CD4-positive, alpha-beta T cell treated with Interleukin-10 for 1 hour (primary cell): ENCODE data around the gene AP4M1.
A peak's percentile ranks its signal among the peaks of the same experiment; 100 is the strongest.
"Not testable (repeated sequence)": the region's sequence is repeated elsewhere in the genome, so short reads cannot be mapped to it uniquely, and the experiment has no call there.

Experiments
- DNase-seq: peaks from one replicate; pipeline ENCODE4 v3.0.0-alpha.2; 2020

AP4M1 gene

DNA sequence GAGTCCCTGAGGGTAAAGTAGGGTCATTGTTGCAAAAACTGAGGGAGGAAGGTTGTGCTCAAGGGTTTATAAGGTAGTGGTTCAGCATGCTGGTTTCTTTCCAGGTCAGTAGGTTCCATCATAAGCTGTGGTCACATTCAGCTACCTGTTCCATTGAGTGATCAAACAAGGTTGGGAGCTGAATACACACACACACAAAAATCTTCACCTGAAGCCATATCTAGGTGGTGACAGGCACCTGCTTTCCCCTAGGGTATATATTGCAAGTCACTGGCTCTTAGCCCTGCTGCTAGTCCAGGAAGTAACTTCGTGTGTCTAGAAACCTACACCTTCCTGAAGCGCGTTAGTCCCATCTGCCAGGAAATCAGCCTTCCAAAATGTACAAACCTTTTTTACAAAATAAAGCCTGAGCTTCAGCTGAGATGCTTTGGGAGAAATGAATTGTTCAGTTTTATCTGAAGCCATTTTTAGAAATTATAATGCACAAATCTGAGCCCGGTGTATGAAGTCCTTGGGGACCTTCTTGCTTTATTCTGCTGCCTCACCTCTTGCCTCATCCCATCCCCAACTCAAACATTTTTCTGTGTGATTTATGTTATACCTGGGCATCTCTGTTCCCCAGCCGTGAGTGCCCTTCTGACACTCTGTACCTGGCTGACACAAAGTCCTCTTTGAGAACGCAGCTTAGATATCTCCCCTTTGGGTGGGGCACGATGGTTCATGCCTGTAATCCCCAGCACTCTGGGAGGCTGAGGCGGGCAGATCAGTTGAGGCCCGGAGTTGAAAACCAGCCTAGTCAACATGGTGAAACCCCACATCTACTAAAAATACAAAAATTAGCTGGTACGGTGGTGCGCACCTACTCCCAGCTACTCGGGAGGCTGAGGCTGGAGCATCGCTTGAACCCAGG is 36.7 kb downstream of the AP4M1 start:
- DNase-seq, result no peak

DNA sequence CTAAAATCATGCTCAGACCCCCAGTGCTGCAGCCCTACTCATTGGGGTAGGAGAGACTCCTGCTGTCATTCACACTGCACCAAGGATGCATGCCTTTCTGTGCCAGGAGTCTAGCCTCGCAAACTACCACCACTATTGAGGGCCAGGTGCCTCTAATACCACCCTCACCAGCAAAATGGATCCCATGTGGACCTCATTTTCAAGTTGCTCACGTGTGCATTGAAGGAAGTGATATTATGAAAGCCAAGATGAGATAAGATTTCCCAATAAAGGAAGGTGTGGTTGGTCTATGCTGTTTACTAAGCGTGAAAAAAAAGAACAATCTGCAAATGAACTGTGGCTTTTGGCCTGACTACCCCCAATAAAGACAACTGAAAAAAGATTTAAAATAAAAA is 40.1 kb downstream of the AP4M1 start:
- DNase-seq, result no peak

DNA sequence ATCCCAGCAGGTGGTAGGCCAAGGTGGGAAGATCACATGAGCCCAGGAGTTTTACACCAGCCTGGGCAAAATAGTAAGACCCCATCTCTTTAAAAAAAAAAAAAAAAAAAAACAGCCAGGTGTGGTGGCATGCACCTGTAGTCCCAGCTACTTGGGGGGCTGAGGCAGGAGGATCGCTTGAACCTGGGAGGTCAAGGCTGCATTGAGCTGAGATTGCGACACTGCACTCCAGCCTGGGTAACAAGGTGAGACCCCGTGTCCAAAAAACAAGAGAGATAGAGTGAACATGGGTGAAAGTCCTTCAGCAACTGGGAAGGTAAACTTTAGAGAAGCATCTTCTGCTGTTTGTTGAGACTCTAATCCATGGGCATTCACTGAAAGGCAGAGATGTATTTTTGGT is 41.0 kb downstream of the AP4M1 start:
- DNase-seq, result no peak

DNA sequence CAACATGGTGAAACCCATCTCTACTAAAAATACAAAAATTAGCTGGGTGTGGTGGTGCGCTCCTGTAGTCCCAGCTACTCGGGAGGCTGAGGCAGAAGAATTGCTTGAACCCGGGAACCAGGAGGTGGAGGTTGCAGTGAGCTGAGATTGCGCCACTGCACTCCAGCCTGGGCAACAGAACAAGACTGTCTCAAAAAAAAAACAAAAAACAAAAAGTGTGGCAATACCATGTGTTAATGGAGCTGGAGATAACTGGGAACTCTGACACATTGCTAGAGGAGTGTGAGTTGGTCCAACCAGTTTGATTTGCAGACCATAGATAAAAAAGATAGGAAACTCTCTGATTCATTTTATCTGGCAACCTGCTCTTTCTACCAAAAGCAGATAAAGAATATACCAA is 44.9 kb downstream of the AP4M1 start:
- DNase-seq, result not testable (repeated sequence)

DNA sequence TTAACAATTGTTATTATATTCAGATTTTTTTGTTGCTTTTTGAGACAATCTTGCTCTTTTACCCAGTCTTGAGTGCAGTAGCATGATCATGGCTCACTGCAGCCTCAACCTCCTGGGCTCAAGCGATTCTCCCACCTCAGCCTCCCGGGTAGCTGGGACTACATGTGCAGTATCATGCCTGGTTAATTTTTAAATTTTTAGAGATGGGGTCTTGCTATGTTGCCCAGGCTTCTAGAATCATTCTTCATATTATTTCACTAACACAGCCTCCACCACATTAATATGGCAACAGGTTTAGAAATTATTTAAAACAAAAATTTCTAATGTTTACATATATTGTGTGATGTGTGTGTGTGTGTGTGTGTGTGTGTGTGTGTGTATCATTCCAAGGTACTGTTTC is 45.8 kb downstream of the AP4M1 start:
- no peak for DNase-seq

DNA sequence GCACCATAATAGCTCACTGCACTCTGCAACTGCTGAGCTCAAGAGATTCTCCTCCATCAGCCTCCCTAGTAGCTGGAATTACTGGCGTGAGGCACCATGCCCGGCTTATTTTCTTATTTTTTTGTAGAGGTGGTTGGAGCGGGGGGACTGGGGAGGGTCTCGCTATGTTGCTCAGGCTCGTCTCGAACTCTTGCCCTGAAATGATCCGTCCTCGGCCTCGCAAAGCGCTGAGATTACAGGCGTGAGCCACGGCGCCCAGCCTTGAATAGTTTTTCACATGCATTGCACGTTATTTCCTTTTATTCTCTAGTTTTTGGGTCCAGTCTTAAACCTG is 46.7 kb downstream of the AP4M1 start:
- DNase-seq, result no peak

DNA sequence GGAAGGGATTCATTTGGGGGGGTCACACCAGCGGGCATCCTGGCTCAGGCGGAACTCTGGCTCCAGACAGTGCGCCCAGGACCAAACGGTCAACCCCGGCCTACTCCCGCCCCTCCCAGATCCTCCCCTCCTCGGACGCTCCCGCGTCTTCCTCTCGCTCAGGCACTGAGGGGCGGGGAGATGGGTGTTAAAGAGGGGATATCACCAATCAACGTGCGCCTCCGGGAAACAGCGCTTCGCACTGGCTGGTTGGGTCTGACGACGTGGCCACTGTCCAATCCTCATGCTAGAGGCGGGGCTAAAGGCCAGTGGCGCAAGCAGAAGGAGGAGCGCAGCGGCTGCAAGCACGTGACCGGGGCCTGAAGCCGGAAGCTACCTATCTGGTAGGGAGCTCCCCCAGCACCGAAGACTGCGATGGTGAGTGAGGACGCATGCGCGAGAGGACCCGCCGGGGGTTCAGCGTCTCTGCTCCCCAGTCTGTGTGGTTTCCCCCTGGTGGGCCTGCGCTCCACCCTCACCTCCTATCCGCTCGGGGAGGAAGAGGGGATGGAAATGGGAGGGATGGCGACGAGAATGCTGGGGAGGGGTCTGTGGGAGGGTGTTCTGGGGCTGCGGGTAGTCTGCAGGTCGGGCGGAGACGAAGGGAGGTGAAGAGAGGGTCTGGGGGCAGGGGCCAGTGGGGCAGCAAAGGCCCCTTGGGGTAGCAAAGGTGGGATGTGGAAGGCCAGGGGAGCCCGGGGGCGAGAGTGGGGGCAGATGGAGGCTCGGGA is 47.3 kb downstream of the AP4M1 start, which contains the start of gene LAMTOR4:
LAMTOR4 (plus strand) TSS at position 360 of the 770 bp plus-strand sequence; CDS start at position 415, 55 bp downstream.
- DNase-seq, result peak; percentile 99

DNA sequence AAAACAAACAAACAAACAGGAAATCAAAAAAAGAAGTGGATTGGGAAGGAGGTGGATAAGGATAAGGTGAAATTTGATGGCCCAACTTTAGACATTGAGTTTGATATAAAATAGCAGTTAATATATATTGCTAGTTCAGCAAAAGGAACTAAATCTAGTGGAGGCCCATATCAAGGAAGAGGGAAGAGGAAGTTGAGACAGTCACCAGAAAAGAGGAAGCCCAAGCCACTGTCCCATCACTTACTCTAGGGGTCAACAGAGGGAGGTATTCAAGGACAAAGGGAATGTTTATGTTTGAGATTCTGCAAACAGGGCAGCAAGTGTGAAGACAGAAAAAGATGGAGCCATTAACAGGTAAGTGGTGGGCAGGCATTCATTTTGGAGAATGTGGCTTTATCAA is 51.0 kb downstream of the AP4M1 start:
- no peak for DNase-seq

DNA sequence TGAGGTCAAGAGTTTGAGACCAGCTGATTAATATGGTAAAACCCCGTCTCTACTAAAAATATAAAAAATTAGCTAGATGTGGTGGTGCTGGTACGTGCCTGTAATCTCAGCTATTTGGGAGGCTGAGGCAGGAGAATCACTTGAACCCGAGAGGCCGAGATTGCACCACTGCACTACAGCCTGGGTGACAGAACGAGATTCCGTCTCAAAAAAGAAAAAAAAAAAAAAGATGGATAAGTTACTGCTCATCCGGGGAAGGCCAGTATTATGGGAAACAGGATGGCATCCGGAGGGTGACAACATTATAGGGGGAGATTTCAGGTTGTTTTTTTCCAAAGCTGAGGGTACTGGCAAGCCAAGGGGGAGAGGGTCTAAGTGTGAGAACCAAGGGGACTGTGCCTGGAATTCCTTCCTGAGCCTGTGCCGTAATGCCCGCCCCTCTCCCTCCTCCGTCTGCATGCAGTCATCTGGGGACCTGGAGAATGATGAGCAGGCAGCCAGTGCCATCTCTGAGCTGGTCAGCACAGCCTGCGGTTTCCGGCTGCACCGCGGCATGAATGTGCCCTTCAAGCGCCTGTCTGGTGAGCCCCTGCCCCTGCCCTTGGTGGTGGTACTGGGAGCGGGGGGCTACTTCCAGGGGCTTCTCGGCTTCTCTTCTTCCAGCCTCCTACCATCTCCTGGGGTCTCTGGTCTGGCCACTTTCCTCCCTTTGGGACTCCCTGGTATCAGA is 51.7 kb downstream of the AP4M1 start:
- DNase-seq, result no peak

DNA sequence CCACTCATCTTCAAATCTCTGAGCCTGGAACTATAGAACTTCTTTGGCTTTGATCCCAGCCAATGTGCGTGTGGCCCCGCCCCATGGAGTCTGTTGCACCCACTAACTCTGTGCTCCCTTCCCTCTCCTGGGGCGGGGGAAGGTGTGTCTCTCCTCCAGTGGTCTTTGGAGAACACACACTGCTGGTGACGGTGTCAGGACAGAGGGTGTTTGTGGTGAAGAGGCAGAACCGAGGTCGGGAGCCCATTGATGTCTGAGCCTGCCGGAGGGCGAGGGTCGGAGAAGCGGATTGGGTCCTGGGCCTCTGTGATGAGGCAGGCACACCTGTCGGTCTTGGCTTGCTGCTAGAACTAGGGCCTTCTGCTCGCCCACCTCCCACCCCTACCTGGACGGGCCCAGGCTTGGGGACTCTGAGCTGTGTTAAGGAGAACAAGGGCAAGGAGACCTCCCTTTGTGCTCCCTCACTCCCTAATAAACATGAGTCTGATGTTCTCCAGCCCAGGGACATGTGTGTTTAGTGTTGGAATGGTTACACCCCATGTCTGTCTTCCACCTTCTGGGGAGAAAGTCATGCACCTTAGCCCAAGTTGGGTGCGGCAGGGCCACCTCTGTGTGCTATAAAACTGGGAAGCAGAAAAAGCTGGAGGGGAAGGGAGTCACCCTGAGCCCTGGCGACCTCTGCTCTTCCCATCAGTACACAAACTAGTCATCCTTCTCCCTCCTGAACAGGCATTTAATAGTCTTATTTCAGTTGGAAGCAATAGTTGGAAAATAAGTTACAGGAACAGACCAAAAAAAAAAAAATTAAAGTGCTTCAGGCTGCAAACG is 52.5 kb downstream of the AP4M1 start:
- DNase-seq, result no peak

DNA sequence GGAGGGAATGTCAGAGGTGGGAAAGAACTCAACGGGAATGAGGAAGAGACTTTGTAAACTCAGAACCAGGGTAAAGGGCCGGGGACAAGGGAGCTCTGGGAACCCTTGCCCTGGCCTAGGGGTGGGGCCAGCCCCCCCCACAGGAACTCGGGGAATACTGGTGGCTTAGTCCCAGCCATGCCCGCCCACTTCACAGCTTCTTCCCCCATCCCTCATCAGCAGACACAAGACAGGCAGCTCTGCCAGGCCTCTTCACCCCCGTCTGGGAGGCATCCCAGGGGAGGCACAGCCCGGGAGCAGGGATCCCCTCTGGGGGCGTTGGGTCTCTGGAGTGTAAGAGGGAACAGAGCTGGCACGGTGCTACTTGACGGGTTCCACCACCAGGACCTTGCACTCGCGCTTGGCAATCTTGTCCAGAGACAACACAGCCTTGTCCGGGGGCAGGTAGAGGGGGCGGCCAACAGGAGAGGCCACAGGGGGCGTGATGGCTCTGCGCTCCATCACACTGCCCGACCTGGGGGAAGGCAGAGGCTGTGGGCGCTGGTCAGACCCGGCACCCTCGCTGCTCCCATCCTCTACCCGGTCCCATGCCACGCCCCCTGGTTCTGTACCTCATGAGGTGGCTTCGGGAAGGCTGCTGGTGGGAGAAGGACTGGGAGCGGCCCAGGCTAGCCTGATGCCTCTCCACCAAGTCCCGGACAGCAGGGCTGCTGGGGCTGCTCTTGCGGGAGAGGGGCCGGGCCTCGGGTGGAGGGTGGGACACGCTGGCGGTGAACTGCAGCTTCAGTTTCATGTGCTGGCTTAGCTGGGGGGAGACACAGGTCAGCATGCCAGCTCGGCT is 53.4 kb downstream of the AP4M1 start:
- DNase-seq, result no peak

DNA sequence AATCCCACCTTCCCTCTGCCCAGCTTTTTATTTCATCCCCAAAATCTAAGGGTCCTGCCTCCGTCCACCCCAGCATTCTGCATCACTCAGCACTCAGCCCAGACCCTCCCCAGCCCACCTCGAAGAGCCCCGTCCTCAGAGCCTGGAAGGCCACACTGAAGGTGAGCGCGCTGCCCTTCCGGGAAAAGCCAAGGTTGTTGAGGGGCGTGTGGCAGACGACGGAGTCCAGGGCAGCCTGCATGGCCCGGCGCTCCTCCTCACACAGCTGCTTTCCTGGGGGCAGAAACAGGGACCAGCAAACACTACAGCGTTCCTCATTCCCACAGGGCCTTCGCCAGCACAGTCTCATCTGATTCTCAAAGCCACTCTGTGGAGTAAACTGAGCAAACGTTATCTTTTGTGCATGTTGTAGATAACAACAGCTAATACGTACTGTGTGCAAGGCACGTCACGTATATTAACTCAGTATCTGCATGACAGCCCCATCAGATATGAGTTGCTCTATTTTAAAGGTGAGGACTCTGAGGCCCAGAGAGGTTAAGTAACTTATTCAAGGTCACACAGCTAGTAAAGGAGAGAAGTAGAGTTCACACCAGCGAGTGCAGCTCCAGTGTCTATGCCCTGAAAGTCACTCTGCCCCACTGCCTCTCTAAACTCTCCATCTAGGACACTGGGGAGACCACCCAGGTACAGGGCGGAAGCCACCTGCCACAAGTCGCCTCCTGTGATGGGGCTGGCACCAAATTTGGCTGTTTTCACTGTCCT is 54.3 kb downstream of the AP4M1 start:
- no peak for DNase-seq

DNA sequence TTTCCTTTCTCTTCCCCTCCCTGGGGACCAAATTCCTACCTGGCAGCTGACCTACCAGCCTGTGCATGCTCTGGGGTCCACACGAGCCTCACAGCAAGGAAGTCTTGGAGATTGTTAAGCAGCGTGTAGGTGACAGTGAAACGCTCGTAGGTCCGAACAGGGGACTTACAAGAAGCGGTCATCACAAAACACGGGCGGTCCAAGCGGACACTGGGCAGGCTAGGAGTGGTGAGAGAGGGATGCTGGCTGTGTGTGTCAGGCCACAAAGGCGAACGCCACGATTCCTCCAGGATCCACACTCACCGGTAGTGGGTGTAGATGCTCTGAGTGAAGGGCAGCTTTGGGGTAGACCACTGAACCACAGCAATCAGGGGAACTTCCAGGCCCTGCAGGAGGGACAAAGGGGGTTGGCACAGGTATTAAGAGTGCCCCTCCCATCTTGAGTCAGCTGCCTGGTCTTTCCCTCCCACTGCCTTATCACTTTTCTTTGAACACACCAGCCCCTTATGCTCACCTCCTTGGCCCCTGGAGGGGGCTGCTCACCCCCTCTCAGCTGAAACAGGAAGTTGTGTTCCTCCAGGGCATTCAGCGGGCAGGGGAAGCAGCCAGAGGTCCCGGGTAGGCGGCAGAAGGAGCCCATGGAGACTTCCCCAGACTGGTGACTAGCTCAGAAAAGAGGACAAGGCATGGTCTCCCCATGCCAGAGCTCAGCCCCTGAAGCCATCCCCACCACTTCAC is 55.1 kb downstream of the AP4M1 start:
- peak; percentile 58 for DNase-seq

DNA sequence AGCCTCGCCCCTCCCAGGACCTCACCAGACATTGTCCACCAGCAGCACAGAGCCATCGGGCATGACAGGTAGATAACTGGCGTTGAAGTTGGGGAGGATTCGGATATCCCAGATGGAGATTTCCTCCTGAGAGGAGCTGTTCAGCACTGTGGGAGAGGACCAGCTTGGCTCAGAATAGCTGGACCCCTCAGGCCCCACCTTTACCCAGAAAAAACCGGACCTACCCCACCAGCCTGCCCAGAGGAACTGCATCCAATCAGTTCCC is 55.6 kb downstream of the AP4M1 start:
- DNase-seq, result no peak

DNA sequence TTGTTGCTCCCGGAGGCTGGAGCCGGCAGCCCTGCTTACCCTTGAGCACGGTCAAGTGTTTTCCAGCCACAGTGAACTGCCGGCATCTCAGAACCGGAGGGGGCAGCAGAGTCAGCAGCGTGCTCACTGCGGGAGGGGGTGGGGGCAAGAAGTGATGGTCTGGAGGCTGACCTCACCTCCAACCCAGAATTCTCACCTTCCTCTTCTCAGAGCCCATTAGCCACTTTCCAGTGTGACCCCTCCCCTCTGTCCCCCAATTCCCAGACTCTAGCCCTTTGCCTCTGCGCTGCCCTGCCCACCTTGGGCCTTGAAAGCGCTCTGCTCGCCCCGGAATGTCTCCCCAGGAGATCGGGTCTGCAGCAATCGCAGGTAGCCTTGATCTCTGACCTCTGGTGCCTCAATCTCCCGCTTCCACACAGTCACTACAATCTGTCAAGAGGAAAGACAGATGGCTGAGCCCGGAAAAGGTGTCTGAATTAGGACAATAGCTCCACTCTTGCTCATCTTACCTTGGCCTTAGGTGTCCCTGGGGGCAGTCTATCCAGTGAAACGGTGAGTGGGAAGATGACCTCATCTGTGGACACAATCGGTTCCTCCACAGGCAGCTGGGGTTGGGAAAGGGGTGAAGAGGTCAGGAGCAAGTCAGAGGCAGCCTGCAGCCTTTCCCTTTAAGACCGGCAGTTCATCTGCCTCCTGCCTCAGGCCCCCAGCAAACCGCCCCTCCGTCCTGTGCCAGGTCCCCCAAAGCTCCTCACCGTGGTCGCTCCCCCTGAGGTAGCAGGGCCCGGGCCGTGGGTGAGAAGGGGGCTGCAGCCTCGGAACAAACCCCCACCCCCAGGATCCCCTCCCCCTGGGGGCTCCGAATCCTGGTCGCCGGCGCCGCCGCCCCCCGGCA is 56.1 kb downstream of the AP4M1 start:
- no peak for DNase-seq
